ENCODE results near the gene TANGO2.

- TF ChIP-seq NRF1 (IDR thresholded peaks at IDR 0.05; ENCODE audit: low read depth, low read length) (no peak), POLR2A (IDR thresholded peaks at IDR 0.05; ENCODE audit: control extremely low read depth in 1 of 2, low read depth in 2 of 2, low read length in 2 of 2) (no peak), RXRA (IDR thresholded peaks at IDR 0.05; ENCODE audit: insufficient read depth, low read depth, low read length) (no peak), SUZ12 (IDR thresholded peaks at IDR 0.05; ENCODE audit: low read length) (no peak), RAD21 (IDR thresholded peaks at IDR 0.05 in 1 of 2, conservative IDR thresholded peaks at IDR 0.05 in 1 of 2; ENCODE audit: low read depth in 2 of 2, low read length in 2 of 2) (no peak), CTCF (IDR thresholded peaks at IDR 0.05; ENCODE audit: control extremely low read depth in 1 of 3, insufficient read depth in 1 of 3, low read depth in 1 of 3, low read length in 3 of 3) (no peak), POLR2AphosphoS5 (IDR thresholded peaks at IDR 0.05; ENCODE audit: low read depth, low read length) (no peak), JUND (IDR thresholded peaks at IDR 0.05; ENCODE audit: low read length) (no peak), EZH2 (IDR thresholded peaks at IDR 0.05; ENCODE audit: low read depth, low read length, severe bottlenecking) (no peak), CHD2 (IDR thresholded peaks at IDR 0.05; ENCODE audit: low read length) (no peak), RFX5 (IDR thresholded peaks at IDR 0.05; ENCODE audit: borderline replicate concordance, low read depth, low read length) (no peak), SIN3A (conservative IDR thresholded peaks at IDR 0.05 in 1 of 2, IDR thresholded peaks at IDR 0.05 in 1 of 2; ENCODE audit: low read depth in 1 of 2, low read length in 2 of 2) (no peak)
Observed at GRCh38 chr22:20043997-20044342, 23.1 kb downstream of the TANGO2 start.

All from H1 (cell line).